ENCODE measurements around the gene MAP2. TPM values are rescaled to one million over a fixed set of nuclear protein-coding genes. Genes with fewer than 3 reads are reported as not detected.

MAP2 gene
- total and polyA plus RNA-seq, 4 donors, result 0.70 to 4.2 (median 1.9) TPM

DNA sequence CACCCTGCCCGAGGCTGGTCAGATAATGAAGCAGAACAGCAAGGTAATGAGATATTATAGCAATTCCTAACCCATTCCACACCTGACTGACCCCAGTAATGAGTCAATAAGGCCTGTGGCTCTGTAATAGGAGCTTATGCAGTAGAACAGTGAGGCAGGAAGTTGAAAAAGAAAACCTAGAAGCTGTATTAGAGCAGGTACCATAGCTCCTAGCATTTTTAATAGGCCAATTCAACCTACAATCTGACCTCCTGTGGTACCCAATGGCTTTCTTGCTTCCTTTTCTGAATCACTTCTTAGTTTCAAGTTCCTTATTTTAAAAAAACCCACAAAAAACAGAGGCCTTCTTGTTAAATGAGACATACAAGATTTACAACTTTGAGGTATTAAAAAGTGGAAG, 43.6 kb upstream of the MAP2 start:
- TF ChIP-seq, protein P1, sequence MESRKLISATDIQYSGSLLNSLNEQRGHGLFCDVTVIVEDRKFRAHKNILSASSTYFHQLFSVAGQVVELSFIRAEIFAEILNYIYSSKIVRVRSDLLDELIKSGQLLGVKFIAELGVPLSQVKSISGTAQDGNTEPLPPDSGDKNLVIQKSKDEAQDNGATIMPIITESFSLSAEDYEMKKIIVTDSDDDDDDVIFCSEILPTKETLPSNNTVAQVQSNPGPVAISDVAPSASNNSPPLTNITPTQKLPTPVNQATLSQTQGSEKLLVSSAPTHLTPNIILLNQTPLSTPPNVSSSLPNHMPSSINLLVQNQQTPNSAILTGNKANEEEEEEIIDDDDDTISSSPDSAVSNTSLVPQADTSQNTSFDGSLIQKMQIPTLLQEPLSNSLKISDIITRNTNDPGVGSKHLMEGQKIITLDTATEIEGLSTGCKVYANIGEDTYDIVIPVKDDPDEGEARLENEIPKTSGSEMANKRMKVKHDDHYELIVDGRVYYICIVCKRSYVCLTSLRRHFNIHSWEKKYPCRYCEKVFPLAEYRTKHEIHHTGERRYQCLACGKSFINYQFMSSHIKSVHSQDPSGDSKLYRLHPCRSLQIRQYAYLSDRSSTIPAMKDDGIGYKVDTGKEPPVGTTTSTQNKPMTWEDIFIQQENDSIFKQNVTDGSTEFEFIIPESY (IDR thresholded peaks at IDR 0.05), result no peak
- TF ChIP-seq YY1 (IDR thresholded peaks at IDR 0.05) (no peak), EGR1 (IDR thresholded peaks at IDR 0.05; ENCODE audit: low read depth in 2 of 2) (no peak), HNF4G (IDR thresholded peaks at IDR 0.05) (no peak), RXRA (IDR thresholded peaks at IDR 0.05) (no peak), RAD21 (IDR thresholded peaks at IDR 0.05) (no peak), GABPA (IDR thresholded peaks at IDR 0.05 in 1 of 2, conservative IDR thresholded peaks at IDR 0.05 in 1 of 2) (no peak), JUND (IDR thresholded peaks at IDR 0.05) (no peak), FOXA2 (IDR thresholded peaks at IDR 0.05) (no peak)
- TF ChIP-seq, protein P2, sequence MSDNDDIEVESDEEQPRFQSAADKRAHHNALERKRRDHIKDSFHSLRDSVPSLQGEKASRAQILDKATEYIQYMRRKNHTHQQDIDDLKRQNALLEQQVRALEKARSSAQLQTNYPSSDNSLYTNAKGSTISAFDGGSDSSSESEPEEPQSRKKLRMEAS (IDR thresholded peaks at IDR 0.05), result no peak
- TF ChIP-seq, protein P3, sequence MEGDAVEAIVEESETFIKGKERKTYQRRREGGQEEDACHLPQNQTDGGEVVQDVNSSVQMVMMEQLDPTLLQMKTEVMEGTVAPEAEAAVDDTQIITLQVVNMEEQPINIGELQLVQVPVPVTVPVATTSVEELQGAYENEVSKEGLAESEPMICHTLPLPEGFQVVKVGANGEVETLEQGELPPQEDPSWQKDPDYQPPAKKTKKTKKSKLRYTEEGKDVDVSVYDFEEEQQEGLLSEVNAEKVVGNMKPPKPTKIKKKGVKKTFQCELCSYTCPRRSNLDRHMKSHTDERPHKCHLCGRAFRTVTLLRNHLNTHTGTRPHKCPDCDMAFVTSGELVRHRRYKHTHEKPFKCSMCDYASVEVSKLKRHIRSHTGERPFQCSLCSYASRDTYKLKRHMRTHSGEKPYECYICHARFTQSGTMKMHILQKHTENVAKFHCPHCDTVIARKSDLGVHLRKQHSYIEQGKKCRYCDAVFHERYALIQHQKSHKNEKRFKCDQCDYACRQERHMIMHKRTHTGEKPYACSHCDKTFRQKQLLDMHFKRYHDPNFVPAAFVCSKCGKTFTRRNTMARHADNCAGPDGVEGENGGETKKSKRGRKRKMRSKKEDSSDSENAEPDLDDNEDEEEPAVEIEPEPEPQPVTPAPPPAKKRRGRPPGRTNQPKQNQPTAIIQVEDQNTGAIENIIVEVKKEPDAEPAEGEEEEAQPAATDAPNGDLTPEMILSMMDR (IDR thresholded peaks at IDR 0.05; ENCODE audit: low read depth, low read length, missing input control), result no peak
- TF ChIP-seq, protein P4, sequence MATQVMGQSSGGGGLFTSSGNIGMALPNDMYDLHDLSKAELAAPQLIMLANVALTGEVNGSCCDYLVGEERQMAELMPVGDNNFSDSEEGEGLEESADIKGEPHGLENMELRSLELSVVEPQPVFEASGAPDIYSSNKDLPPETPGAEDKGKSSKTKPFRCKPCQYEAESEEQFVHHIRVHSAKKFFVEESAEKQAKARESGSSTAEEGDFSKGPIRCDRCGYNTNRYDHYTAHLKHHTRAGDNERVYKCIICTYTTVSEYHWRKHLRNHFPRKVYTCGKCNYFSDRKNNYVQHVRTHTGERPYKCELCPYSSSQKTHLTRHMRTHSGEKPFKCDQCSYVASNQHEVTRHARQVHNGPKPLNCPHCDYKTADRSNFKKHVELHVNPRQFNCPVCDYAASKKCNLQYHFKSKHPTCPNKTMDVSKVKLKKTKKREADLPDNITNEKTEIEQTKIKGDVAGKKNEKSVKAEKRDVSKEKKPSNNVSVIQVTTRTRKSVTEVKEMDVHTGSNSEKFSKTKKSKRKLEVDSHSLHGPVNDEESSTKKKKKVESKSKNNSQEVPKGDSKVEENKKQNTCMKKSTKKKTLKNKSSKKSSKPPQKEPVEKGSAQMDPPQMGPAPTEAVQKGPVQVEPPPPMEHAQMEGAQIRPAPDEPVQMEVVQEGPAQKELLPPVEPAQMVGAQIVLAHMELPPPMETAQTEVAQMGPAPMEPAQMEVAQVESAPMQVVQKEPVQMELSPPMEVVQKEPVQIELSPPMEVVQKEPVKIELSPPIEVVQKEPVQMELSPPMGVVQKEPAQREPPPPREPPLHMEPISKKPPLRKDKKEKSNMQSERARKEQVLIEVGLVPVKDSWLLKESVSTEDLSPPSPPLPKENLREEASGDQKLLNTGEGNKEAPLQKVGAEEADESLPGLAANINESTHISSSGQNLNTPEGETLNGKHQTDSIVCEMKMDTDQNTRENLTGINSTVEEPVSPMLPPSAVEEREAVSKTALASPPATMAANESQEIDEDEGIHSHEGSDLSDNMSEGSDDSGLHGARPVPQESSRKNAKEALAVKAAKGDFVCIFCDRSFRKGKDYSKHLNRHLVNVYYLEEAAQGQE (IDR thresholded peaks at IDR 0.05), result no peak
- Histone ChIP-seq H3K27ac (ENCODE audit: low read depth in 1 of 2, low read length in 2 of 2) (no peak overlapping the region), H3K4me3 (ENCODE audit: low read depth in 1 of 3, low read length in 3 of 3) (no peak overlapping the region), H3K27me3 (ENCODE audit: control insufficient read depth in 4 of 4, insufficient read depth in 4 of 4, low read length in 3 of 4) (no peaks in the 10 kb centered on the region), H3K4me1 (ENCODE audit: control insufficient read depth in 4 of 4, insufficient read depth in 4 of 4, low read length in 3 of 4) (no peaks in the 10 kb centered on the region), H3K9ac (ENCODE audit: low read depth in 1 of 2, low read length in 2 of 2) (no peak overlapping the region), H3K9me3 (ENCODE audit: control insufficient read depth in 4 of 4, low read length in 3 of 4) (peaks cover 10 to 14% (median 11%) of the 10 kb centered on the region in 4 donors), H3K36me3 (ENCODE audit: control insufficient read depth in 4 of 4, insufficient read depth in 3 of 4, low read depth in 1 of 4, low read length in 3 of 4) (no peaks in the 10 kb centered on the region)
- no peak for DNase-seq (ENCODE audit: low spot score)
- WGBS, result 52% methylated on average over 1 of the region's 1 CpG

DNA sequence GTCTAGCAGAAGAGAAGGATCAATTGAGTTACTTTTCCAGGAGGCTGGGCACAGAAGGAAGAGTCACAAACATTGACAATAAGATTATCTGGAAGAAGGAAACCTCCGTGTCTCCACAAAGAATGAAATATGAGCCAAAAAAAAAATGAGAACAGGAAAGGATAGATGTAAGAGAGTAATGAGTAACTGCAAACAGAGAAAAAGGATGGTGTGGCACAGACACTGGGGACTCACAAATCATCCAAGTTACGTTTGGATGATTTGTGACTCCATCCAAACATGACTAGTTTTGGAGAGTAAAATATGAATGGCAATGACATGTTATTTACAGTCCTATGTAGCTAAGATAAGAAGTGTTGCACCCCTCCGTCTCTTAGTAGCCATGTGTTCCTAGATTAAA, 42.8 kb upstream of the MAP2 start:
- H3K27me3 ChIP-seq (ENCODE audit: control insufficient read depth in 4 of 4, insufficient read depth in 4 of 4, low read length in 3 of 4), result no peaks in the 10 kb centered on the region
- TF ChIP-seq RAD21 (IDR thresholded peaks at IDR 0.05) (no peak), EGR1 (IDR thresholded peaks at IDR 0.05; ENCODE audit: low read depth in 2 of 2) (no peak)
- TF ChIP-seq, protein P4 (IDR thresholded peaks at IDR 0.05), result no peak
- no peak overlapping the region for H3K4me3 ChIP-seq (ENCODE audit: low read depth in 1 of 3, low read length in 3 of 3)
- H3K9me3 ChIP-seq (ENCODE audit: control insufficient read depth in 4 of 4, low read length in 3 of 4), result peaks cover 7 to 13% (median 8%) of the 10 kb centered on the region in 4 donors
- WGBS, result 37% methylated on average over 3 of the region's 3 CpGs
- H3K9ac ChIP-seq (ENCODE audit: low read depth in 1 of 2, low read length in 2 of 2), result no peak overlapping the region
- H3K36me3 ChIP-seq (ENCODE audit: control insufficient read depth in 4 of 4, insufficient read depth in 3 of 4, low read depth in 1 of 4, low read length in 3 of 4), result no peaks in the 10 kb centered on the region
- DNase-seq (ENCODE audit: low spot score), result no peak
- no peaks in the 10 kb centered on the region for H3K4me1 ChIP-seq (ENCODE audit: control insufficient read depth in 4 of 4, insufficient read depth in 4 of 4, low read length in 3 of 4)
- H3K27ac ChIP-seq (ENCODE audit: low read depth in 1 of 2, low read length in 2 of 2), result no peak overlapping the region

All from liver (tissue), 9 donors.